GM06990 (cell line): ENCODE results near the gene UTS2R.
A peak's percentile ranks its signal among the peaks of the same experiment; 100 is the strongest.

Experiments used
- DNase-seq: peaks from one replicate; pipeline ENCODE4 v3.0.0-alpha.2; 2011; ENCODE audit not compliant: insufficient read length; ENCODE audit errors: extremely low read depth
- H3K27me3 ChIP-seq: replicated peaks from 2 replicates; pipeline ENCODE4 v1.6.0; 2011; ENCODE audit warnings: low read length; ENCODE audit not compliant: control insufficient read depth, insufficient read depth
- H3K36me3 ChIP-seq: 2 replicates; pipeline ENCODE4 v1.5.1; 2011; ENCODE audit warnings: low read length; ENCODE audit not compliant: control insufficient read depth, insufficient read depth
- H3K4me3 ChIP-seq: replicated peaks from 2 replicates; pipeline ENCODE4 v1.5.1; 2011; ENCODE audit warnings: low read depth, mild to moderate bottlenecking, control low read depth, low read length
- TF ChIP-seq, protein P1 (sequence below): IDR thresholded peaks from 2 replicates; pipeline ENCODE4 v1.5.1; 2011; ENCODE audit warnings: low read length, control low read depth, mild to moderate bottlenecking, inconsistent platforms; ENCODE audit not compliant: insufficient read depth, poor library complexity, severe bottlenecking

UTS2R gene

GRCh38 chr17:82365606-82366295, 5.8 kb upstream of the UTS2R start:
- Histone ChIP-seq H3K36me3 (no peaks in the 10 kb centered on the region), H3K4me3 (no peak overlapping the region), H3K27me3 (no peaks in the 10 kb centered on the region)
- no peak for DNase-seq
- TF ChIP-seq, protein P1, sequence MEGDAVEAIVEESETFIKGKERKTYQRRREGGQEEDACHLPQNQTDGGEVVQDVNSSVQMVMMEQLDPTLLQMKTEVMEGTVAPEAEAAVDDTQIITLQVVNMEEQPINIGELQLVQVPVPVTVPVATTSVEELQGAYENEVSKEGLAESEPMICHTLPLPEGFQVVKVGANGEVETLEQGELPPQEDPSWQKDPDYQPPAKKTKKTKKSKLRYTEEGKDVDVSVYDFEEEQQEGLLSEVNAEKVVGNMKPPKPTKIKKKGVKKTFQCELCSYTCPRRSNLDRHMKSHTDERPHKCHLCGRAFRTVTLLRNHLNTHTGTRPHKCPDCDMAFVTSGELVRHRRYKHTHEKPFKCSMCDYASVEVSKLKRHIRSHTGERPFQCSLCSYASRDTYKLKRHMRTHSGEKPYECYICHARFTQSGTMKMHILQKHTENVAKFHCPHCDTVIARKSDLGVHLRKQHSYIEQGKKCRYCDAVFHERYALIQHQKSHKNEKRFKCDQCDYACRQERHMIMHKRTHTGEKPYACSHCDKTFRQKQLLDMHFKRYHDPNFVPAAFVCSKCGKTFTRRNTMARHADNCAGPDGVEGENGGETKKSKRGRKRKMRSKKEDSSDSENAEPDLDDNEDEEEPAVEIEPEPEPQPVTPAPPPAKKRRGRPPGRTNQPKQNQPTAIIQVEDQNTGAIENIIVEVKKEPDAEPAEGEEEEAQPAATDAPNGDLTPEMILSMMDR = no peak

DNA sequence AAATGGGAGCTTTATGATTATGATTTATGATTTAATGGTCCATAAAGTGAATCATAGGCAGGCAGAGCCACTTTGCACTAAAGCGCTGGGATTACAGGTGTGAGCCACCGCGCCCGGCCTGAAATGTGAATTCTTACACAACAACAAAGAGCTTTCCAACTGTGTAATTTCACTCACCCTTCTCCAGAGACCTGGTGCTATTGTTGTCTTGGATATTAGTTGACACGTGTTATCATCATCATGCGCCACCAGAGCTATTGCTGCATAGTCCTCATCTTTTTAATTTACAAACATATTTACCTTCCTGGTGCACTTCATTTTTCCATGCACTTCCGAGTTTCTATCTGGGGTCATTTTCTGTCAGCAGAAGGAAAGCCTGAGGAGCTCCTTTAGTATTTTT, 4.8 kb upstream of the UTS2R start:
- no peak overlapping the region for H3K4me3 ChIP-seq

DNA sequence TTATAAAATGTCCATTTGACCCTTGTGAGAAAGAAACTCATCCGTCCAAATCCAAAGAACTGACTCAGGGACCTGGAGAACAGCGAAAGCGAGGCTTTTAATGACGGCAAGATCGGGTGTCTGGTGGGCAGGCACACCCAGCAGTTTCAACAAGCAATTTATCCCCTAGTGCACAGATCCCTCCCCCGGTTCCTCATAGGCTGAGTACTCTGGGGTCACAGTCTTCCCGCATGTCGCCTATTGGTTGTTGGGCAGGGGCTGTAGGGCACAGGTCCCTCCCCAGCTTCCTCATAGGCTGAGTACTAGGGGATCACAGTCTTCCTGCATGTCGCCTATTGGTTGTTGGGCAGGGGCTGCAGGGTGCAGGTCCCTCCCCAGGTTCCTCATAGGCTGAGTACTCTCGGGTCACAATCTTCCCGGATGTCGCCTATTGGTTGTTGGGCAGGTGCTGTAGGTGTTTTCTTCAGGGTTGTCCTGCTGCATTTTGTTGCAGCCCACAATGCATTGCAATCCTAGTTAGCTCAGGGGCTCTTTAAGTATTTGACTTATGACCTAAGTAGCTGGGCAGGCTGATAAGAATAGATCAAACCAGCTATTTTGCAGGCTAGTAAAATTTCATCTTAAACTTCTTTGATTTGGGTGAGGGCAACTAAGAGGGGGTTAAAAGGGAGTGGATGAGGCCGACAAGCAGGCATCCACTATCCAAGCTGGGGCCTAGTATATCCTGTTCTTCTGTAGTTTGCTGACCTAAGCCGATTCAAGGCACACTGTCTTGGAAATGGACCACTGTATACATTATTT, 3.6 kb upstream of the UTS2R start:
- H3K27me3 ChIP-seq = no peaks in the 10 kb centered on the region; the same call in 1 of the 2 replicates
- no peak for DNase-seq
- H3K36me3 ChIP-seq = no peaks in the 10 kb centered on the region
- no peak overlapping the region for H3K4me3 ChIP-seq
- TF ChIP-seq, protein P1 = no peak

More for the DNA sequence above, 4.8 kb upstream of the UTS2R start:
- TF ChIP-seq, protein P1 = no peak
- no peaks in the 10 kb centered on the region; the same call in 1 of the 2 replicates for H3K27me3 ChIP-seq
- no peaks in the 10 kb centered on the region for H3K36me3 ChIP-seq
- no peak for DNase-seq

GRCh38 chr17:82369211-82369610, 2.4 kb upstream of the UTS2R start:
- TF ChIP-seq, protein P1 = no peak
- no peaks in the 10 kb centered on the region; the same call in 1 of the 2 replicates for H3K27me3 ChIP-seq

GRCh38 chr17:82370471-82371332, 863 bp upstream of the UTS2R start:
- TF ChIP-seq, protein P1 = no peak
- Histone ChIP-seq H3K27me3 (no peaks in the 10 kb centered on the region; the same call in 1 of the 2 replicates), H3K4me3 (peak overlapping the region; percentile 7), H3K36me3 (no peaks in the 10 kb centered on the region)
- peak; percentile 42 for DNase-seq

More at GRCh38 chr17:82369211-82369610, 2.4 kb upstream of the UTS2R start:
- no peaks in the 10 kb centered on the region for H3K36me3 ChIP-seq
- no peak for DNase-seq
- no peak overlapping the region for H3K4me3 ChIP-seq
